HG03575 (cell line): ENCODE data around the gene CYP1A1.
"Not testable (repeated sequence)": the region's sequence is repeated elsewhere in the genome, so short reads cannot be mapped to it uniquely, and the experiment has no call there.

Experiments
- ATAC-seq: cut with Tn5 transposase; IDR thresholded peaks from one replicate; pipeline ENCODE4 v1.9.1; 2021; ENCODE audit not compliant: unreplicated experiment, insufficient number of reproducible peaks, low FRiP score; ENCODE audit errors: extremely low read depth

CYP1A1 gene

DNA sequence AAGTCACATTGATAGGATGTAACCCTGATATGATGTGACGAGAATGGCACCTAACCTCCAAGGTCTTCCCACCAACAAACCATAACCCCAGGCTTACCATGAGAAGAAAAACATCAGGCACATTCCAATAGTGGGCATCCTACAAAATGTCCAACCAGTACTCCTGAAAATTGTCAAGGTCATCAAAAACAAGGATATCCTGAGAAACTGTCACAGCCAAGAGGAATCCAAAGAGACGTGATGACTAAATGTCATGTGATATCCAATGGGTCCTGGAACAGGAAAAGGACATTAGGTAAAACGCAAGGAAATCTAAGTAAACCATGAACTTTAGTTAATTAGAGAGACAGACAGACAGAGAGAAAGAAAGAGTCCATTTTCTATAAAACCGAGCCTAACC is 21.1 kb upstream of the CYP1A1 start:
- ATAC-seq, result no peak

DNA sequence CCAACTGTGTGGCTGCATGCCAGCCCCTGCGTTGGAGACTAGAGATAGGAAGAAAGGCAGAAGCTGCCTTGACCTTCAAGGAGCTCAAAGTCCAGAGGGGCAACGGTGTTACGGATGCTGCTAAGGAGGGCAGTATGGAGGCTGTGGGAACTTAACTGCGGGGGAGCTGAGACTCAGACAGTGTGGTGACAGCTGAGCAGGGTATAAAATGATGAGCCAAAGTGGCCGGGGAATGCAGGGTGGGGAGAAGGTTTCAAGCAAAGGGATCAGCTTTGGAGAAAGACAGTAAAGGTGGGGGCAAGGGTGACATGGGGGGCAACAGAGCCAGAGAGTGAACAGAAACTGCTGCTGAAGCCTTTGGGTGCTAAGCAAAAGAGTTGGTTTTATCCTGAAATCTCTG is 17.1 kb upstream of the CYP1A1 start:
- no peak for ATAC-seq

DNA sequence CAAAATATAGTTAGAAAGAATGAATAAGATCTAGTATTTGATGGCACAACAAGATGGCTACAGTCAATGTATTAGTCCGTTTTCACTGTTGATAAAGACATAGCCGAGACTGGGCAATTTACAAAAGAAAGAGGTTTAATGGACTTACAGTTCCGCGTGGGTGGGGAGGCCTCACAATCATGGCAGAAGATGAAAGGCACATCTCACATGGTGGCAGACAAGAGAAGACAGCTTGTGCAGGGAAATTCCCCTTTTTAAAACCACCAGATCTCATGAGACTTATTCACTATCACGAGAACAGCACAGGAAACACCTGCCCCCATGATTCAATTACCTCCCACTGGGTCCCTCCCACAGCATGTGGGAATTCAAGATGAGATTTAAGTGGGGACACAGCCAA is 12.9 kb upstream of the CYP1A1 start:
- not testable (repeated sequence) for ATAC-seq

DNA sequence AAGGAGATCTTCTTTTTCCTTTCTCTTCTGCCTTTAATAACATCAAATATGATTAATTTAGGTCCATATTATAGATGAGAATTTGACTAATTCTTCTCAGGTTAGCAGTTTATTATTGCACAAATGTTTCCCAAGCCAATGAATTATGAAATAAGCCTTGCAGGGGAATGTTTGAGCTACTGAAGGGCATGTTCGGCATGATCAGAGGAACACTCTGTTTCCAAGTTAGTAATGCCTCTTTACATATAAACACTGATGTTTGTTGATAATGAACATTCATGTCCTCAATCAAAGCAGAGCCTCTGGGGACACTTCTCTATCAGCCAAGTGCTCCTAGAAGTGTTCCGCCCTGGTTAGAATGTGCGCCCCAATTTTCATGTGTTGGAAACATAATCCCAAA is 10.0 kb upstream of the CYP1A1 start:
- ATAC-seq, result no peak

DNA sequence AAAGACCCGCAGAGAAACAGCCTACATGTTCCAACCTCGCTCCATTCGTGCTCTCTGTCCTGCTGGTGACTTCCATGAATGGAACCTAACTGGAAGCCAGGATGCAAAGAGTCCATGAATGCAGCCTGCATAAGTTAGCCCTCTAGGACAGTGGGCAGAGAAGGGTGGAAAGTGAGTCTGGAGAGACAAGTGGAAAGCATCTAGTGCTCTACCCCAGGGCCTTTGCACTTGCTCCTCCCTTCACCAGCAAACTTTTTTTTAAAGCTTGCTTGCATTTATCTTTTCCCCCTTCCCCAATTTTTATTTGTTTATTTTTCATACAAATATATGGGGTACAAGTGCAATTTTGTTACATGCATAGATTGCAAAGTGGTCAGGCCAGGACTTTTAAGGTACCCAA is 7.9 kb upstream of the CYP1A1 start:
- no peak for ATAC-seq

DNA sequence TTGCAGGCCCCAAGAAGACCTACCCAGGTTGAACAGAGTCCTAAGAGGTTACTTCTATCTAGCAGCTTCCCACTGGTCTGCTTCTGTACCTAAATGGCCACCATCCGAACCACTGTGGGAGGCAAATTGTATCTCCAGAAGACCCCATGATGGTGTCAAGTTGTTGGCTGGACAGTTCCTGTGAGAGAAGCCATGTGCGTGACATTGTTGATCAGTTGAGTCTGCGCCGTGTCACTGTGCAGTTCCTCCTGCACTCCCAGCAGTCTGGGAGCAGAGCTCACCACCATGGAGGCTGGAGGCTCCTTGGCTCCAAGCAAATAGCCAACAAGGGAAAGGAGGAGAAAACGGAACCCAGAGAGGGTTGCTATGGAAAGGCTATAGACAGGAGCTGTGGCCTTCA is 7.5 kb upstream of the CYP1A1 start:
- no peak for ATAC-seq

DNA sequence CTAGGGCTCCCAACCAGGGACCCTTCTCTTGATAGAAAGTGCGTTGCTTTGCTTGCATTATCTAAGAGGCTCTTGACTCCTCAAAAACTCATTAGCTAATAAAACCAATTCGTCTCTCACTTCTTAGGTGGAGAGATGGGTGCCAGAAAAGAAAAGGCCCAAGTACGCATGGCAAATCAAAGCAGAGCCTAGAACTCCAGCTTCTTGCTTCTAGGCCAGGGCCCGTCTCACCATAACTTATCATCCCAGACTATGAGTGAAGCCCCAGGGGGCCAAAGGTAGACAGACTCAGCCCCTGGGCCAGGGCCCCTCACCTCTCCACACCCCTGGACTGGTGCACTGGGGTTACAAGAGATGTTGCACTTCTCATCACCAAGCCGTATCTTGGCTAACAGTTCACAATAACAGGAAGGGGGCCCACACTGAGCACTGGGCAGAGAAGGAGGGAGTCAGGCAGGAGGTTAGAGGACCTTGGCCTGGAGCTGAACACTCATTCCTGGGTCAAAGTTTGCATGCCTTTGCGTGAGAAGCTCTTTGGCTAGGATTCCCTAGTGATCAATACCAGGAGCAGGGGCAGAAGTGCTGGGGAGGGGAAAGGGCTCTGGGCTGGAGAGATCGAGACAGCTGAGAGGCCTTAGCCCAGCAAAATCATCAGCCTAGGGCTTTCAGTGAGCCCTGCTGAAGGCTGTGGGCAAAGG is 5.4 kb upstream of the CYP1A1 start:
- ATAC-seq, result no peak

DNA sequence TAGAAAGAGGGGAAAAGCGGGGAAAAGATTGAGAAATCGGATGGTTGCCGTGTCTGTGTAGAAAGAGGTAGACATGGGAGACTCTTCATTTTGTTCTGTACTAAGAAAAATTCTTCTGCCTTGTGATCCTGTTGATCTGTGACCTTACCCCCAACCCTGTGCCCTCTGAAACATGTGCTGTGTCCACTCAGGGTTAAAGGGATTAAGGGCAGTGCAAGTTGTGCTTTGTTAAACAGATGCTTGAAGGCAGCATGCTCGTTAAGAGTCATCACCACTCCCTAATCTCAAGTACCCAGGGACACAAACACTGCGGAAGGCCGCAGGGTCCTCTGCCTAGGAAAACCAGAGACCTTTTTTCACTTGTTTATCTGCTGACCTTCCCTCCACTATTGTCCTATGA is 4.0 kb upstream of the CYP1A1 start:
- not testable (repeated sequence) for ATAC-seq

DNA sequence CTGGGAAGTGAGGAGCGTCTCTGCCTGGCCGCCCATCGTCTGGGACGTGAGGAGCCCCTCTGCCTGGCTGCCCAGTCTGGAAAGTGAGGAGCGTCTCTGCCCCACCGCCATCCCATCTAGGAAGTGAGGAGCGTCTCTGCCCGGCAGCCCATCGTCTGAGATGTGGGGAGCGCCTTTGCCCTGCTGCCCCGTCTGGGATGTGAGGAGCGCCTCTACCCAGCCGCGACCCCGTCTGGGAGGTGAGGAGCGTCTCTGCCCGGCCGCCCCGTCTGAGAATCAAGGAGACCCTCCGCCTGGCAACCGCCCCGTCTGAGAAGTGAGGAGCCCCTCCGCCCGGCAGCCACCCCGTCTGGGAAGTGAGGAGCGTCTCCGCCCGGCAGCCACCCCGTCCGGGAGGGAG is 3.4 kb upstream of the CYP1A1 start:
- not testable (repeated sequence) for ATAC-seq

DNA sequence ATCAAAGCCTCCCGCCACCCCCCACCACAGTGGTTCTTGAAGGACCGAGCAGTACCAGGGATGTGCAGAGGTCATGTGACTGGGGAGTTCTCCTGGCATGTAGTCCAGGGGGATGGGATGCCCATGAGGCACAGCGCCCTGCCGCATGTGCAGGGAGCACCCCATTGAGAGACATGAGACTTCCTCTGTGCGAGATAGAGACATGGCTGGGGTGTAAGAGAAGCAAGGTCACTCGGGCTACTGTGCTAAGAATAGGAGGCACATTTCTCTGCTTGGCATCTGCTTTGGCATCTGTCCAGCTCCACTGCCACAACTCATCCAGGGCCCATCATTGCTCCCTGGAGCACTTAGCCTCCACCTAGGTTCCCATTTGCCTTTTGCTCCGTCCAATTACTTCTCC is 2.4 kb upstream of the CYP1A1 start:
- no peak for ATAC-seq

DNA sequence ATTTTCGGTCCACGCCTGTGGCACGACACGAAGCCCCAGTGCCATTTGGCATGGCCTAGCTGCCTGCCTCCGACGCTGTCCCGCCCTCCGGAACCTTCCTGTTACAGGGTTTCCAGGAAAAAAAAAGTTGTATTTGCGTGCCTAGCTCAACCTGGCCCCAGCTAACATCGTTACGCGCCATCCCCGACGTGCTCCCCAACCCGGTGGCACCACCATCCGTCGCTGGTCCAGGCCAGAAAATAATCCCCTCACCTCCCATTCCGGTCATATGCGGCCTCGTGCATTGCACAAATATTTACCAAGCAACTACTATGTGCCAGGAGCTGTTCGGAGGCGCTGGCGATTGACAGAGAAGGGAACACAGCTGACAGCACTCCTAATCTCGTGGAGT is 1.4 kb upstream of the CYP1A1 start:
- ATAC-seq, result no peak

DNA sequence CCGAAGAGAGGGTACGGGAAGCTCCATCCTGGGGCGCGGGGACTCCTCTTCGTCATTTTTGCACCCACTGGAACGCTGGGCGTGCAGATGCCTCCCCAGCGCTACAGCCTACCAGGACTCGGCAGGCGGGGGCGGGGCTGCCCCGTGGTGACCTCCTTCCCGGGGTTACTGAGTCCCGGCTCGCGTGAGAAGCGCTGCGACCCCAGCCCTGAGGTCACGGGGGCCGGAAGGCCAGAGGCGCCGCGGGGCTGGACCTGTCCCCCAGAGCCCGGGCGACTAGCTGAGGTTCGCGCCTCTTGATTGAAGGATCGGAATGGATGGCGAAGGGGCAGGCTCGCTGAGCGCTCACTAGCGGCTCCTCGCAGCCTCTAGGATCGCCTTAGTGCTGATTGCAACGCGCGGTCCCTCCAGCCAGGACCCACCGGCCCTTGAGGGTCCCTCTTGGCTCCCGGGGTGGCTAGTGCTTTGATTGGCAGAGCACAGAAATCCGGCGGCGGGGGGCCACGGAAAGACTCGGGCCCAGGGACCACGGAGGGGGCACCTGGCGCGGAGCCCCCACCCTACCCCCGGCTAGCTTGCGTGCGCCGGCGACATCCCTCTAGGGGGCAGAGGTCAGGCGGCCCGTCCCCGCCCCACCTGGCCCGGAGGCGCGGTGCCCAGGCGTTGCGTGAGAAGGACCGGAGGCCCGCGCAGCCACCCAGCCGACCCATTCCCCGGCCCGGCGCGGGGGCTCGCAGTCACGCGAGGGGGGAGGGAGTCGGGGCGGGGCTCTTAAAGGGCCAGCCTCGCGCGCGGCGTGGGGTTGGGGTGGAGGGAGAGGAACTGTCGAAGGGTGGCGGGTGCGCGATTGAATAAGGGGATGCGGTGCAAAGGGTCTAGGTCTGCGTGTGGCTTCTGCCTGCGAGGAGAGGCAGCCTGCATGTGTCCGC is 781 bp upstream of the CYP1A1 start:
- ATAC-seq, result no peak

DNA sequence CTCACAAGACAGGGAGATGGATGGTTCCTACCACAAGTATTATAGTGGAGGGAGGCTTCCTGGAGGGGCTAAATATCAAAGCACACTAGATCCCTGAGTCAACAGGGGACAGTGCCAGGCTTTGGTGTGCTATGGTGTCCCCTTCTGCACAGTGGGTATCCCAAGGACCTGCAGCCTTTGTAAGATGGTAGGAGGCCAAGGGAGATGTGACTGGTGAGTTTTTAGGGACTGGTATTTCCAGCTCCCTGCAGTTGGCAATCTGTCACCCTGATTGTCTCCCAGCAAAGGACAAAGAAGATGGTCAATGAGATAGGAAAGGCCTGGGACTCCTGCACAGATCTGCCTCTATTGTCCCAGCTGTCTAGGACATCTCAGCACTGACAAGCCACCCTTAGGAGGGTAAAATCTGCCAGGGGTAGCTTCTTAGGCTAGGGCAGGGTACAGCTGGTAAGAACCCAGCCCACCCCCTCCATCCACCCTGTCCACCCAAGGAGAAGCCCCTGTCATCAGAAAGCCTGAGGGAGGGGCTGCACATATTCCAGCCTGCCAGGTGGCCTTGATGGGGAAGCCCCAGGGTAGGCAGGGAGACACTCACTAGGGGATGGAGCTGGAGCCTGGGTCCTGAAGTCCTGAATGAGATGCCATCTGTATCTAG is 631 bp downstream of the CYP1A1 start:
- ATAC-seq, result no peak

DNA sequence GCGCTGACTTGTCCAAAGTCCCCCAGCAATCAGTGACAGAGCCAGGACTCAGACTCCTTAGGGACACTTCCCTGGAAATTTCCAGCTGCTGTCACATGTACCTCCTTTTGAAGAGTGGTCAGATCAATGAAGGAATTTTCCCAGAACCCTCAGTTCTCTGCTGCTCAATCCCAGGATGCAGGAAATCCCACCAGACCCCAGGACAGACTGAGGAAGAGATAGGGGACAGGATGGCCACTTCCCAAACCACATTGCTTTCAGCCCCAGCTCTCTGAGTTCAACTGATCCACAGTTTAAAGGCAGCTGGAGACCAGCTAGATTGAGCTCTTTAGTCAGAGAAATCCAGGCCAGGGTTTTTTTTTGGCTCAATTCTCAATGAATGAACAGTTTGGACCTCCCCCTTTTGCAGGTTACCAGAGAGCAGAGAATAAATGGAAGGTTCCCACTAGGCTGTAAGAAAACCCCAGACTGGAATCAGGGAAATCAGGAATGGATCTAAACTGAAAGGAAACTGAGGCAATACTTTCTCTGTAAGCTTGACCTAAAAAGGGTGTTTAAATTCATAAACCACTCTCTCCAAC is 1.5 kb downstream of the CYP1A1 start:
- no peak for ATAC-seq

DNA sequence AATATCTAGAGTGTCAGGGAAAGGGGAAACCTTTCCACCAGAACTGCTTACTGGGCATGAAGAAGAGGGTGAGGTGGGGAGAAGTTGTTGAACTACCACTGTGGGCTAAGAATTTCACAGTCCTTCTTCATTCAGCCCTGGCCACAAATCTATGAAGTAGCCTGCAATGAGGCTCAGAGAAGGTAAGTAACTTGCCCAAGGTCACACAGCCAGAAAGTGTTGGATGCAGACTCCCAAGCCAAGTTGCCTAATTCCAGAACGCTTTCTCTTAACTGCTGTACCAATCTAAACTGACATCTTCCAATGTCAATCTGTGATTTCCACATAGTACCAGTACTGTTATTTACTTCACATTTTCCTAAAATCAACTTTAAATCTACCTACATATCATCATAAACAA is 2.1 kb downstream of the CYP1A1 start:
- ATAC-seq, result no peak

DNA sequence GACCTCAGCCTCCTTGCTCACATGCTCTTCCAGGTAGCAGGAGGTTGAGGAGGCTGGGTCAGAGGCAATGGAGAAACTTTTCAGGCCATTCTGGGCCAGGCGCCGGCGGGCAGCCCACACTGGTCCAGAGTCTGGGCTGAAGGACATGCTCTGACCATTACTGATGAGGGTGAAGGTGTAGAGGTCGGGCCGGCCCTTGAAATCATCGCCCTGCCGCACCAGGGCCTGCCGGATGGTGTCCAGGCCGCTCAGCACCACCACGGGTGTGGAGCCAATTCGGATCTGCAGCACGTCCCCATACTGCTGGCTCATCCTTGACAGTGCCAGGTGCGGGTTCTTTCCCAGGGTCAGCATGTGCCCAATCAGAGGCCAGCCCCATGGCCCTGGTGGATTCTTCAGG is 2.7 kb downstream of the CYP1A1 start:
- ATAC-seq, result no peak

DNA sequence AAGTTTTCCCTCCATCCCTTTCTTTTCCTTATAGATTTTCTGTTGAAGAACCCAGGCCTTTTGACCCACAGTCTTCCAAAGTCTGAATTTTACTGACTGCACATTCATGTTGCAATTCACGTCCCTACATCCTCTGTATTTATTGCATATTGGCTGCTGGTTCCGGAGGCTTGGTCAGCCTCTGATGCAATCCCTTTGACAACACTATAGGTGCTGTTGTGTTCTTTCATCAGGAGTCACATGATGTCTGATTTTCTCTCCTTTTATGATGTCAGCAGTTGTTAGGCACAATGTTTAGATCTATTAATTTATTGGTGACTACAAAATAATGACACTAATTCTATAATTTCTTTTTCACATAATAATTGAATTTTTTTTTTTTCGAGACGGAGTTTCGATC is 8.7 kb downstream of the CYP1A1 start:
- no peak for ATAC-seq

DNA sequence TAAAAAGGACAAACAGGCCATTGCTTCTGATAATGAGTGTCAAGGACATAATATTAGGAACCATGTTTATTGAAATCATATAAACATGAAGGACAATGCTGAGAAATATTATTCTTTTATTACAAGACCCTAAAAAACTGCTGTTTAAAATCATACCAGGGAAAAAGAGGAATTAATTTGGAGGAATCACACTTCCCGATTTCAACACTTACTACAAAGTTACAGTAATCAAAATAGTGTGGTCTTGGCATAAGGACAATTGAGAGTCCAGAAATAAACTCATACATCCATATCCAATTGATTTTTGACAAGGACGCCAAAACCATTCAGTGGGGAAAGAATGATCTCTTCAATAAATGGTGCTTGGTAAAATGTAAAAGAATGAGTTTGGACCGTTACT is 13.0 kb downstream of the CYP1A1 start:
- no peak for ATAC-seq

DNA sequence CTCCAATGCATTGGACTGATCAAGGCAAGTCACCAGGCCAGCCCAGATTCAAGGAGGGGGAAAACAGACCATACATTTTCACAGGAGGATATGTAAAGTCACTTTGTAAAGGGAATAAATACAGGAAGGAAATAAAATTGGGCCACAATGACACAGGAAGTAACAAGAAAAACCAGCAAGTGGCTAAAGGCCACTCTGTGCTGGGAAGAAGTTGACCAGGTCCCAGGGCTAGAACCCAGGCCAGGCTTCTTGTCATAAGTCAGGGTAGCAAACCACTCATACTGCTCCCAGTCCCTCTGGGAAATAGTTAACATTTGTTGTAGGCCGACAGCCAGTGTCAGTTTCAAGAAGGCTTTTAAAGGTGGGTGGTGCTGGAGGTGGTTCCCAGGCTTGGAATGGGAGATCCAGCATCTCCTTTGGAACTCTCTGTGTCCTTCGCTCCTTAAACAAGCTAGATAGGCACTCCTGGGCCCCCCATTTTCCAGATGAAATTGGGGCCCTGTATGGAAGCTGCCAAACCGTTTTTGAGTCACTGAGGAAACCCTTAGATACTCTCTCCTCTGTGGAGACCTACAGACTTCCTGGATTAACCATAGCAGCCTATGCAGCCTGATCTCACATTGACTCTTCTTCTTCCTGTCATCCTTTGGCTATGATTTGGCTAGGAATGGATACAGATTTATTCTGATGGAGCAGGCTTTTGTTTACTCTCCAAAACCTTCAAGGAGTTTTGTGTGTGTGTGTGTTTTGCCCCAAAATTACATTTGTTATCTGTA is 14.8 kb downstream of the CYP1A1 start:
- no peak for ATAC-seq
